DND-41 (cell line): ENCODE results near the gene SLC24A4.

Experiments
- EZH2 ChIP-seq: IDR thresholded peaks from 3 replicates; pipeline ENCODE4 v1.6.1; 2012; ENCODE audit warnings: borderline replicate concordance, low read depth, mild to moderate bottlenecking, moderate library complexity, low read length, inconsistent platforms; ENCODE audit not compliant: severe bottlenecking
- TF ChIP-seq, protein P1 (sequence below): IDR thresholded peaks from 2 replicates; pipeline ENCODE4 v1.5.1; 2012; ENCODE audit warnings: borderline replicate concordance, low read length, moderate library complexity, mild to moderate bottlenecking; ENCODE audit not compliant: poor library complexity, severe bottlenecking; ENCODE audit errors: extremely low read depth

GRCh38 chr14:92538412-92538985, 215.5 kb downstream of the SLC24A4 start:
- TF ChIP-seq, protein P1, sequence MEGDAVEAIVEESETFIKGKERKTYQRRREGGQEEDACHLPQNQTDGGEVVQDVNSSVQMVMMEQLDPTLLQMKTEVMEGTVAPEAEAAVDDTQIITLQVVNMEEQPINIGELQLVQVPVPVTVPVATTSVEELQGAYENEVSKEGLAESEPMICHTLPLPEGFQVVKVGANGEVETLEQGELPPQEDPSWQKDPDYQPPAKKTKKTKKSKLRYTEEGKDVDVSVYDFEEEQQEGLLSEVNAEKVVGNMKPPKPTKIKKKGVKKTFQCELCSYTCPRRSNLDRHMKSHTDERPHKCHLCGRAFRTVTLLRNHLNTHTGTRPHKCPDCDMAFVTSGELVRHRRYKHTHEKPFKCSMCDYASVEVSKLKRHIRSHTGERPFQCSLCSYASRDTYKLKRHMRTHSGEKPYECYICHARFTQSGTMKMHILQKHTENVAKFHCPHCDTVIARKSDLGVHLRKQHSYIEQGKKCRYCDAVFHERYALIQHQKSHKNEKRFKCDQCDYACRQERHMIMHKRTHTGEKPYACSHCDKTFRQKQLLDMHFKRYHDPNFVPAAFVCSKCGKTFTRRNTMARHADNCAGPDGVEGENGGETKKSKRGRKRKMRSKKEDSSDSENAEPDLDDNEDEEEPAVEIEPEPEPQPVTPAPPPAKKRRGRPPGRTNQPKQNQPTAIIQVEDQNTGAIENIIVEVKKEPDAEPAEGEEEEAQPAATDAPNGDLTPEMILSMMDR: no peak
- TF ChIP-seq EZH2: no peak
